Measurements from ENCODE around the gene IFT52.

Gene IFT52

GRCh38 chr20:43676368-43676767, 85.6 kb downstream of the IFT52 start:
- Histone ChIP-seq H3K9ac (ENCODE audit: low read length) (no peak overlapping the region), H3K4me1 (ENCODE audit: control insufficient read depth, low read depth, low read length) (no peaks in the 10 kb centered on the region), H3K27me3 (ENCODE audit: control insufficient read depth, insufficient read depth, low read length) (no peaks in the 10 kb centered on the region), H3K36me3 (ENCODE audit: control insufficient read depth, low read depth, low read length) (peaks cover 33% of the 10 kb centered on the region), H3K4me3 (ENCODE audit: low read length) (no peak overlapping the region), H3K9me3 (ENCODE audit: control insufficient read depth, low read depth, low read length) (no peaks in the 10 kb centered on the region), H3K27ac (ENCODE audit: low read length) (no peak overlapping the region)

GRCh38 chr20:43680981-43681380, 90.2 kb downstream of the IFT52 start:
- no peak overlapping the region for H3K9ac ChIP-seq (ENCODE audit: low read length)
- H3K27me3 ChIP-seq (ENCODE audit: control insufficient read depth, insufficient read depth, low read length), result no peaks in the 10 kb centered on the region
- H3K27ac ChIP-seq (ENCODE audit: low read length), result no peak overlapping the region
- H3K4me3 ChIP-seq (ENCODE audit: low read length), result no peak overlapping the region
- H3K4me1 ChIP-seq (ENCODE audit: control insufficient read depth, low read depth, low read length), result no peaks in the 10 kb centered on the region
- no peaks in the 10 kb centered on the region for H3K9me3 ChIP-seq (ENCODE audit: control insufficient read depth, low read depth, low read length)
- H3K36me3 ChIP-seq (ENCODE audit: control insufficient read depth, low read depth, low read length), result peaks cover 48% of the 10 kb centered on the region

- H3K9ac ChIP-seq (ENCODE audit: low read length), result no peak overlapping the region
- no peaks in the 10 kb centered on the region for H3K9me3 ChIP-seq (ENCODE audit: control insufficient read depth, low read depth, low read length)
- H3K4me1 ChIP-seq (ENCODE audit: control insufficient read depth, low read depth, low read length), result no peaks in the 10 kb centered on the region
- no peak overlapping the region for H3K4me3 ChIP-seq (ENCODE audit: low read length)
- H3K27me3 ChIP-seq (ENCODE audit: control insufficient read depth, insufficient read depth, low read length), result no peaks in the 10 kb centered on the region
- H3K36me3 ChIP-seq (ENCODE audit: control insufficient read depth, low read depth, low read length), result peaks cover 50% of the 10 kb centered on the region
- H3K27ac ChIP-seq (ENCODE audit: low read length), result no peak overlapping the region
Measured at GRCh38 chr20:43681468-43681942, 90.8 kb downstream of the IFT52 start.

GRCh38 chr20:43681991-43682410, 91.3 kb downstream of the IFT52 start:
- Histone ChIP-seq H3K36me3 (ENCODE audit: control insufficient read depth, low read depth, low read length) (peaks cover 50% of the 10 kb centered on the region), H3K27ac (ENCODE audit: low read length) (no peak overlapping the region), H3K27me3 (ENCODE audit: control insufficient read depth, insufficient read depth, low read length) (no peaks in the 10 kb centered on the region), H3K9ac (ENCODE audit: low read length) (no peak overlapping the region), H3K4me1 (ENCODE audit: control insufficient read depth, low read depth, low read length) (no peaks in the 10 kb centered on the region), H3K4me3 (ENCODE audit: low read length) (no peak overlapping the region), H3K9me3 (ENCODE audit: control insufficient read depth, low read depth, low read length) (no peaks in the 10 kb centered on the region)

GRCh38 chr20:43682446-43682845, 91.7 kb downstream of the IFT52 start:
- Histone ChIP-seq H3K4me3 (ENCODE audit: low read length) (no peak overlapping the region), H3K4me1 (ENCODE audit: control insufficient read depth, low read depth, low read length) (no peaks in the 10 kb centered on the region), H3K36me3 (ENCODE audit: control insufficient read depth, low read depth, low read length) (peaks cover 51% of the 10 kb centered on the region), H3K27me3 (ENCODE audit: control insufficient read depth, insufficient read depth, low read length) (no peaks in the 10 kb centered on the region), H3K9me3 (ENCODE audit: control insufficient read depth, low read depth, low read length) (no peaks in the 10 kb centered on the region), H3K9ac (ENCODE audit: low read length) (no peak overlapping the region), H3K27ac (ENCODE audit: low read length) (no peak overlapping the region)

- Histone ChIP-seq H3K36me3 (ENCODE audit: control insufficient read depth, low read depth, low read length) (peaks cover 56% of the 10 kb centered on the region), H3K9ac (ENCODE audit: low read length) (no peak overlapping the region), H3K4me3 (ENCODE audit: low read length) (no peak overlapping the region), H3K27me3 (ENCODE audit: control insufficient read depth, insufficient read depth, low read length) (no peaks in the 10 kb centered on the region), H3K27ac (ENCODE audit: low read length) (no peak overlapping the region), H3K4me1 (ENCODE audit: control insufficient read depth, low read depth, low read length) (no peaks in the 10 kb centered on the region), H3K9me3 (ENCODE audit: control insufficient read depth, low read depth, low read length) (no peaks in the 10 kb centered on the region)
Measured at GRCh38 chr20:43686820-43687219, 96.1 kb downstream of the IFT52 start.

GRCh38 chr20:43689165-43689564, 98.4 kb downstream of the IFT52 start:
- Histone ChIP-seq H3K27ac (ENCODE audit: low read length) (no peak overlapping the region), H3K36me3 (ENCODE audit: control insufficient read depth, low read depth, low read length) (peaks cover 52% of the 10 kb centered on the region), H3K27me3 (ENCODE audit: control insufficient read depth, insufficient read depth, low read length) (no peaks in the 10 kb centered on the region), H3K9me3 (ENCODE audit: control insufficient read depth, low read depth, low read length) (no peaks in the 10 kb centered on the region), H3K4me3 (ENCODE audit: low read length) (no peak overlapping the region), H3K9ac (ENCODE audit: low read length) (no peak overlapping the region), H3K4me1 (ENCODE audit: control insufficient read depth, low read depth, low read length) (no peaks in the 10 kb centered on the region)

- Histone ChIP-seq H3K27me3 (ENCODE audit: control insufficient read depth, insufficient read depth, low read length) (no peaks in the 10 kb centered on the region), H3K36me3 (ENCODE audit: control insufficient read depth, low read depth, low read length) (peaks cover 56% of the 10 kb centered on the region), H3K27ac (ENCODE audit: low read length) (no peak overlapping the region), H3K4me1 (ENCODE audit: control insufficient read depth, low read depth, low read length) (no peaks in the 10 kb centered on the region), H3K4me3 (ENCODE audit: low read length) (no peak overlapping the region), H3K9ac (ENCODE audit: low read length) (no peak overlapping the region), H3K9me3 (ENCODE audit: control insufficient read depth, low read depth, low read length) (no peaks in the 10 kb centered on the region)
Measured at GRCh38 chr20:43690943-43691598, 100.3 kb downstream of the IFT52 start.

GRCh38 chr20:43691928-43692524, 101.3 kb downstream of the IFT52 start:
- H3K27ac ChIP-seq (ENCODE audit: low read length), result no peak overlapping the region
- H3K9me3 ChIP-seq (ENCODE audit: control insufficient read depth, low read depth, low read length), result no peaks in the 10 kb centered on the region
- no peak overlapping the region for H3K4me3 ChIP-seq (ENCODE audit: low read length)
- H3K27me3 ChIP-seq (ENCODE audit: control insufficient read depth, insufficient read depth, low read length), result no peaks in the 10 kb centered on the region
- H3K4me1 ChIP-seq (ENCODE audit: control insufficient read depth, low read depth, low read length), result no peaks in the 10 kb centered on the region
- no peak overlapping the region for H3K9ac ChIP-seq (ENCODE audit: low read length)
- H3K36me3 ChIP-seq (ENCODE audit: control insufficient read depth, low read depth, low read length), result peaks cover 54% of the 10 kb centered on the region

- Histone ChIP-seq H3K36me3 (ENCODE audit: control insufficient read depth, low read depth, low read length) (peaks cover 46% of the 10 kb centered on the region), H3K9me3 (ENCODE audit: control insufficient read depth, low read depth, low read length) (no peaks in the 10 kb centered on the region), H3K27ac (ENCODE audit: low read length) (no peak overlapping the region), H3K9ac (ENCODE audit: low read length) (no peak overlapping the region), H3K4me3 (ENCODE audit: low read length) (no peak overlapping the region), H3K4me1 (ENCODE audit: control insufficient read depth, low read depth, low read length) (no peaks in the 10 kb centered on the region), H3K27me3 (ENCODE audit: control insufficient read depth, insufficient read depth, low read length) (no peaks in the 10 kb centered on the region)
Measured at GRCh38 chr20:43694763-43695162, 104.0 kb downstream of the IFT52 start.

- H3K4me3 ChIP-seq (ENCODE audit: low read length), result no peak overlapping the region
- no peaks in the 10 kb centered on the region for H3K9me3 ChIP-seq (ENCODE audit: control insufficient read depth, low read depth, low read length)
- H3K9ac ChIP-seq (ENCODE audit: low read length), result no peak overlapping the region
- peaks cover 48% of the 10 kb centered on the region for H3K36me3 ChIP-seq (ENCODE audit: control insufficient read depth, low read depth, low read length)
- H3K27ac ChIP-seq (ENCODE audit: low read length), result no peak overlapping the region
- H3K27me3 ChIP-seq (ENCODE audit: control insufficient read depth, insufficient read depth, low read length), result no peaks in the 10 kb centered on the region
- H3K4me1 ChIP-seq (ENCODE audit: control insufficient read depth, low read depth, low read length), result no peaks in the 10 kb centered on the region
Measured at GRCh38 chr20:43695571-43695970, 104.8 kb downstream of the IFT52 start.

Data from iPS-18a (cell line).